Breast epithelium (tissue), 3 donors: ENCODE results near the gene C19orf33.

Source experiments
- POLR2A ChIP-seq: fragments of 450-650 bp; IDR thresholded peaks from one replicate; pipeline ENCODE4 v1.6.1; 2016; ENCODE audit warnings: antibody characterized with exemption, mild to moderate bottlenecking, moderate library complexity
- POLR2AphosphoS5 ChIP-seq, 3 donors: sonication (generic); formaldehyde crosslinking; IDR thresholded peaks; one replicate each; pipeline ENCODE4 v1.6.1; 2017; ENCODE audit warnings: antibody characterized with exemption in 3 of 3
- TF ChIP-seq, protein P1 (sequence below), 3 donors: fragments of 450-650 bp; IDR thresholded peaks; one replicate each; pipeline ENCODE4 v1.5.1; 2016 to 2017; ENCODE audit warnings: antibody characterized with exemption in 3 of 3, mild to moderate bottlenecking in 3 of 3, moderate library complexity in 3 of 3

DNA sequence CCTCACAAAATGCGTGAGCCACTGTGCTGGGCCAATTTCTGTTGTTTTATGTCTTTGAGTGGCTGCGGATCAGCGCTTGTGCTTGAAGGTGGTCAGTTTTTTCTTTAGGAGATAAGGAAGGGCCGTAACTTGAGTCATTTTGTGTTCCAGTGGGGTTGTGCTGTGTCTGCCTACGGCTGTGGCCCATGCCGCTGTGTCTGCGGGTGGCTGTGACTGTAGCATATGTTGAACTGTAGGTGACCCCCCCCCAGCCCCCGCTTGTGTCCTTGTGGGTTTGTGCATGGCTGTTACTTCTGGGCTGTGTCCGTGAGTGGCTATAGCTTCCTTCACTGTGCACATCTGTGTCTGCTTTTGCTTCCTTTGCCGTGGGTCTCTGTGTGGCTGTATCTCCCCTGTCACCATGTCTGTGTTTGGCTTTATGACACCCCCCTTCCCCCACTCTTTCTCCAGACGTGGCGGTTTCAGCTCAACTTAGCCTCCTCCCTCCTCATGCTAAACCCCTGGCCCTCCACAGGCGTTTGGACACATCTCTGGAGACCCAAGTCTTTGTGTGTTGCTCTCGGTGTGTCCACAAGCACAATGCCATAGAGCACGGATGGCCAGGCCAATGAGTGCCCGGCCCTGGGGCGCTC lies 48.6 kb upstream of the C19orf33 start:
- TF ChIP-seq POLR2A (no peak), POLR2AphosphoS5 (IDR thresholded peaks at IDR 0.05) (no peak)
- TF ChIP-seq, protein P1, sequence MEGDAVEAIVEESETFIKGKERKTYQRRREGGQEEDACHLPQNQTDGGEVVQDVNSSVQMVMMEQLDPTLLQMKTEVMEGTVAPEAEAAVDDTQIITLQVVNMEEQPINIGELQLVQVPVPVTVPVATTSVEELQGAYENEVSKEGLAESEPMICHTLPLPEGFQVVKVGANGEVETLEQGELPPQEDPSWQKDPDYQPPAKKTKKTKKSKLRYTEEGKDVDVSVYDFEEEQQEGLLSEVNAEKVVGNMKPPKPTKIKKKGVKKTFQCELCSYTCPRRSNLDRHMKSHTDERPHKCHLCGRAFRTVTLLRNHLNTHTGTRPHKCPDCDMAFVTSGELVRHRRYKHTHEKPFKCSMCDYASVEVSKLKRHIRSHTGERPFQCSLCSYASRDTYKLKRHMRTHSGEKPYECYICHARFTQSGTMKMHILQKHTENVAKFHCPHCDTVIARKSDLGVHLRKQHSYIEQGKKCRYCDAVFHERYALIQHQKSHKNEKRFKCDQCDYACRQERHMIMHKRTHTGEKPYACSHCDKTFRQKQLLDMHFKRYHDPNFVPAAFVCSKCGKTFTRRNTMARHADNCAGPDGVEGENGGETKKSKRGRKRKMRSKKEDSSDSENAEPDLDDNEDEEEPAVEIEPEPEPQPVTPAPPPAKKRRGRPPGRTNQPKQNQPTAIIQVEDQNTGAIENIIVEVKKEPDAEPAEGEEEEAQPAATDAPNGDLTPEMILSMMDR (IDR thresholded peaks at IDR 0.05): no peak
